Hepatocyte (in vitro differentiated cells): ENCODE results near the gene SERPINB1. TPM values are rescaled to one million over a fixed set of nuclear protein-coding genes. Genes with fewer than 3 reads are reported as not detected.

Experiments
- DNase-seq: peaks from one replicate; pipeline ENCODE4 v3.0.0-alpha.2; 2016; ENCODE audit warnings: low spot score
- H2AFZ ChIP-seq: fragments of 200-600 bp; sonication (generic); 2 replicates; pipeline ENCODE4 v1.6.0; 2016; ENCODE audit warnings: antibody characterized with exemption, mild to moderate bottlenecking
- H3K27ac ChIP-seq: fragments of 200-600 bp; sonication (generic); 2 replicates; pipeline ENCODE4 v1.5.1; 2016; ENCODE audit warnings: mild to moderate bottlenecking
- H3K27me3 ChIP-seq: fragments of 200-600 bp; sonication (generic); 2 replicates; pipeline ENCODE4 v1.6.1; 2016
- H3K36me3 ChIP-seq: fragments of 200-600 bp; sonication (generic); replicated peaks from 2 replicates; pipeline ENCODE4 v1.5.1; 2016; ENCODE audit warnings: low read depth; ENCODE audit not compliant: insufficient read depth
- H3K4me1 ChIP-seq: fragments of 200-600 bp; sonication (generic); 2 replicates; pipeline ENCODE4 v1.5.1; 2016; ENCODE audit warnings: mild to moderate bottlenecking, moderate library complexity; ENCODE audit not compliant: insufficient read depth
- H3K4me2 ChIP-seq: fragments of 200-600 bp; sonication (generic); 2 replicates; pipeline ENCODE4 v1.6.0; 2016
- H3K4me3 ChIP-seq: fragments of 200-600 bp; sonication (generic); 2 replicates; pipeline ENCODE4 v1.5.1; 2016; ENCODE audit warnings: mild to moderate bottlenecking
- H3K79me2 ChIP-seq: fragments of 200-600 bp; sonication (generic); 2 replicates; pipeline ENCODE4 v1.6.0; 2017; ENCODE audit warnings: mild to moderate bottlenecking
- H3K9me2 ChIP-seq: fragments of 200-600 bp; sonication (generic); replicated peaks from 2 replicates; pipeline ENCODE4 v1.6.0; 2017; ENCODE audit warnings: mild to moderate bottlenecking; ENCODE audit not compliant: insufficient read depth
- H3K9me3 ChIP-seq: fragments of 200-600 bp; sonication (generic); 2 replicates; pipeline ENCODE4 v1.5.1; 2016; ENCODE audit warnings: low read depth, mild to moderate bottlenecking
- H4K20me1 ChIP-seq: fragments of 200-600 bp; sonication (generic); 2 replicates; pipeline ENCODE4 v1.6.0; 2016; ENCODE audit warnings: mild to moderate bottlenecking; ENCODE audit not compliant: insufficient read depth, poor library complexity, severe bottlenecking
- CTCF ChIP-seq: fragments of 200-600 bp; sonication (generic); IDR thresholded peaks from 2 replicates; pipeline ENCODE4 v1.5.1; 2016; ENCODE audit warnings: antibody characterized with exemption, mild to moderate bottlenecking; ENCODE audit not compliant: poor library complexity
- EZH2 ChIP-seq: fragments of 200-600 bp; sonication (generic); IDR thresholded peaks from 2 replicates; pipeline ENCODE4 v1.6.1; 2016; ENCODE audit warnings: antibody characterized with exemption, mild to moderate bottlenecking, borderline replicate concordance
- EZH2phosphoT487 ChIP-seq: fragments of 200-600 bp; sonication (generic); IDR thresholded peaks from one replicate; pipeline ENCODE4 v1.6.1; 2018; ENCODE audit warnings: antibody characterized with exemption, mild to moderate bottlenecking, low read depth, moderate library complexity; ENCODE audit not compliant: unreplicated experiment, severe bottlenecking
- WGBS: methylation state at CpG from one replicate; pipeline ENCODE4 v1.1.6; 2016; ENCODE audit warnings: low lambda C conversion rate; ENCODE audit errors: missing lambda C conversion rate; 5-methylcytosine and 5-hydroxymethylcytosine counted together
- polyA plus RNA-seq: library from polyadenylated mRNA; unstranded; fragments of >200 nt; fragmentation: Nextera tagmentation; extraction: Ambion mirVana; gene quantifications from 2 replicates; pipeline ENCODE4 v1.2.1, GENCODE V29; 2016
- total RNA-seq: library from RNA; depleted of rRNA; stranded (reverse); fragments of >200 nt; gene quantifications from 2 replicates; pipeline ENCODE4 v1.2.3, GENCODE V29; 2014

The SERPINB1 gene
- total and polyA plus RNA-seq, 2 experiments from 2014 or later: 45.9 to 57.0 TPM

GRCh38 chr6:2871953-2872352 is 30.3 kb upstream of the SERPINB1 start:
- DNase-seq: no peak
- H3K36me3 ChIP-seq: no peaks in the 10 kb centered on the region
- WGBS: 90% methylated on average over 2 of the region's 2 CpGs
- H3K4me1 ChIP-seq: peaks cover 11% of the 10 kb centered on the region
- H3K27ac ChIP-seq: no peak overlapping the region
- H4K20me1 ChIP-seq: no peaks in the 10 kb centered on the region
- H2AFZ ChIP-seq: no peak overlapping the region
- H3K4me3 ChIP-seq: no peak overlapping the region
- no peaks in the 10 kb centered on the region for H3K9me3 ChIP-seq
- H3K79me2 ChIP-seq: no peaks in the 10 kb centered on the region
- TF ChIP-seq CTCF (no peak), EZH2phosphoT487 (no peak), EZH2 (no peak)
- H3K9me2 ChIP-seq: no peaks in the 10 kb centered on the region
- H3K27me3 ChIP-seq: no peaks in the 10 kb centered on the region
- H3K4me2 ChIP-seq: no peak overlapping the region

GRCh38 chr6:2871102-2871501 is 29.4 kb upstream of the SERPINB1 start:
- TF ChIP-seq EZH2: no peak
- TF ChIP-seq CTCF: no peak
- Histone ChIP-seq H3K4me3 (no peak overlapping the region), H3K79me2 (no peaks in the 10 kb centered on the region), H3K9me2 (no peaks in the 10 kb centered on the region), H3K27ac (no peak overlapping the region), H3K4me1 (peaks cover 10% of the 10 kb centered on the region), H4K20me1 (no peaks in the 10 kb centered on the region), H3K36me3 (no peaks in the 10 kb centered on the region), H3K9me3 (no peaks in the 10 kb centered on the region), H3K4me2 (no peak overlapping the region), H2AFZ (no peak overlapping the region), H3K27me3 (no peaks in the 10 kb centered on the region)
- WGBS: 94% methylated on average over 2 of the region's 2 CpGs
- DNase-seq: no peak

GRCh38 chr6:2870046-2870636 is 28.5 kb upstream of the SERPINB1 start:
- Histone ChIP-seq H3K4me2 (no peak overlapping the region), H2AFZ (no peak overlapping the region), H3K36me3 (no peaks in the 10 kb centered on the region), H3K9me3 (no peaks in the 10 kb centered on the region), H3K9me2 (no peaks in the 10 kb centered on the region), H3K4me3 (no peak overlapping the region), H3K4me1 (peaks cover 13% of the 10 kb centered on the region), H4K20me1 (no peaks in the 10 kb centered on the region), H3K27me3 (no peaks in the 10 kb centered on the region), H3K27ac (no peak overlapping the region), H3K79me2 (no peaks in the 10 kb centered on the region)
- TF ChIP-seq CTCF: no peak
- no peak for TF ChIP-seq EZH2
- TF ChIP-seq EZH2phosphoT487: no peak
- WGBS: 96% methylated on average over 30 of the region's 39 CpGs
- no peak for DNase-seq

GRCh38 chr6:2868637-2869036 is 27.0 kb upstream of the SERPINB1 start:
- DNase-seq: no peak
- Histone ChIP-seq H3K4me3 (no peak overlapping the region), H3K79me2 (no peaks in the 10 kb centered on the region), H3K4me2 (no peak overlapping the region), H3K27me3 (no peaks in the 10 kb centered on the region), H3K36me3 (no peaks in the 10 kb centered on the region), H3K4me1 (peaks cover 13% of the 10 kb centered on the region), H2AFZ (no peak overlapping the region), H3K9me3 (no peaks in the 10 kb centered on the region), H3K9me2 (no peaks in the 10 kb centered on the region), H4K20me1 (no peaks in the 10 kb centered on the region), H3K27ac (no peak overlapping the region)
- 83% methylated on average over 6 of the region's 6 CpGs for WGBS
- TF ChIP-seq EZH2phosphoT487: no peak
- no peak for TF ChIP-seq EZH2
- TF ChIP-seq CTCF: no peak
